ENCODE results near the gene ALDOA.

- no peak for TF ChIP-seq POLR2A (IDR thresholded peaks at IDR 0.05)
- TF ChIP-seq, protein P1, sequence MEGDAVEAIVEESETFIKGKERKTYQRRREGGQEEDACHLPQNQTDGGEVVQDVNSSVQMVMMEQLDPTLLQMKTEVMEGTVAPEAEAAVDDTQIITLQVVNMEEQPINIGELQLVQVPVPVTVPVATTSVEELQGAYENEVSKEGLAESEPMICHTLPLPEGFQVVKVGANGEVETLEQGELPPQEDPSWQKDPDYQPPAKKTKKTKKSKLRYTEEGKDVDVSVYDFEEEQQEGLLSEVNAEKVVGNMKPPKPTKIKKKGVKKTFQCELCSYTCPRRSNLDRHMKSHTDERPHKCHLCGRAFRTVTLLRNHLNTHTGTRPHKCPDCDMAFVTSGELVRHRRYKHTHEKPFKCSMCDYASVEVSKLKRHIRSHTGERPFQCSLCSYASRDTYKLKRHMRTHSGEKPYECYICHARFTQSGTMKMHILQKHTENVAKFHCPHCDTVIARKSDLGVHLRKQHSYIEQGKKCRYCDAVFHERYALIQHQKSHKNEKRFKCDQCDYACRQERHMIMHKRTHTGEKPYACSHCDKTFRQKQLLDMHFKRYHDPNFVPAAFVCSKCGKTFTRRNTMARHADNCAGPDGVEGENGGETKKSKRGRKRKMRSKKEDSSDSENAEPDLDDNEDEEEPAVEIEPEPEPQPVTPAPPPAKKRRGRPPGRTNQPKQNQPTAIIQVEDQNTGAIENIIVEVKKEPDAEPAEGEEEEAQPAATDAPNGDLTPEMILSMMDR (IDR thresholded peaks at IDR 0.05) = no peak
Measured at GRCh38 chr16:30108059-30108850, 42.7 kb downstream of the ALDOA start.
